GM19239 (cell line): ENCODE measurements around the gene CAMK1D.

Experiments
- DNase-seq: peaks from one replicate; pipeline ENCODE4 v3.0.0; 2011; ENCODE audit warnings: low spot score; ENCODE audit not compliant: insufficient read length
- FAIRE-seq: peaks from 2 replicates; lab custom pipeline; 2011; peaks lifted over from hg19 to GRCh38; lab: Jason Lieb, UNC

Gene CAMK1D

GRCh38 chr10:12396567-12396966, 47.2 kb downstream of the CAMK1D start:
- FAIRE-seq (no peak), DNase-seq (no peak)

GRCh38 chr10:12397147-12397896, 48.0 kb downstream of the CAMK1D start:
- FAIRE-seq (no peak), DNase-seq (no peak)

GRCh38 chr10:12397941-12398340, 48.6 kb downstream of the CAMK1D start:
- no peak for DNase-seq
- FAIRE-seq: no peak

- no peak for DNase-seq
- FAIRE-seq: no peak
Measured at GRCh38 chr10:12400266-12400931, 51.1 kb downstream of the CAMK1D start.

GRCh38 chr10:12401466-12401865, 52.1 kb downstream of the CAMK1D start:
- DNase-seq: no peak
- no peak for FAIRE-seq

GRCh38 chr10:12403119-12403518, 53.8 kb downstream of the CAMK1D start:
- no peak for DNase-seq
- no peak for FAIRE-seq

- FAIRE-seq (no peak), DNase-seq (no peak)
Measured at GRCh38 chr10:12405342-12406320, 56.3 kb downstream of the CAMK1D start.

GRCh38 chr10:12406764-12407400, 57.5 kb downstream of the CAMK1D start:
- FAIRE-seq (no peak), DNase-seq (no peak)

- DNase-seq (no peak), FAIRE-seq (no peak)
Measured at GRCh38 chr10:12408472-12408871, 59.1 kb downstream of the CAMK1D start.

- FAIRE-seq (no peak), DNase-seq (no peak)
Measured at GRCh38 chr10:12409161-12409560, 59.8 kb downstream of the CAMK1D start.

GRCh38 chr10:12409613-12410012, 60.3 kb downstream of the CAMK1D start:
- FAIRE-seq: no peak
- no peak for DNase-seq

GRCh38 chr10:12412666-12413368, 63.5 kb downstream of the CAMK1D start:
- FAIRE-seq (peak; percentile 18), DNase-seq (no peak)

GRCh38 chr10:12413369-12413711, 64.0 kb downstream of the CAMK1D start:
- DNase-seq: no peak
- FAIRE-seq: no peak

GRCh38 chr10:12414278-12414989, 65.1 kb downstream of the CAMK1D start:
- no peak for DNase-seq
- no peak for FAIRE-seq

- DNase-seq (no peak), FAIRE-seq (no peak)
Measured at GRCh38 chr10:12416344-12417050, 67.2 kb downstream of the CAMK1D start.

GRCh38 chr10:12417331-12417730, 68.0 kb downstream of the CAMK1D start:
- FAIRE-seq (no peak), DNase-seq (no peak)

- no peak for DNase-seq
Measured at GRCh38 chr10:12418000-12418399, 68.7 kb downstream of the CAMK1D start.

GRCh38 chr10:12418725-12419261, 69.4 kb downstream of the CAMK1D start:
- no peak for FAIRE-seq

More at GRCh38 chr10:12418000-12418399, 68.7 kb downstream of the CAMK1D start:
- no peak for FAIRE-seq

More at GRCh38 chr10:12418725-12419261, 69.4 kb downstream of the CAMK1D start:
- DNase-seq: no peak
